ENCODE measurements around the gene IVNS1ABP. TPM values are rescaled to one million over a fixed set of nuclear protein-coding genes. Genes with fewer than 3 reads are reported as not detected.
A peak's percentile ranks its signal among the peaks of the same experiment; 100 is the strongest.

IVNS1ABP gene
- total and polyA plus RNA-seq, 10 of the 15 experiments (the other 5 are each of a cell fraction or from before 2014, with no cell fraction given), result 19.2 to 154 (median 43.9) TPM

DNA sequence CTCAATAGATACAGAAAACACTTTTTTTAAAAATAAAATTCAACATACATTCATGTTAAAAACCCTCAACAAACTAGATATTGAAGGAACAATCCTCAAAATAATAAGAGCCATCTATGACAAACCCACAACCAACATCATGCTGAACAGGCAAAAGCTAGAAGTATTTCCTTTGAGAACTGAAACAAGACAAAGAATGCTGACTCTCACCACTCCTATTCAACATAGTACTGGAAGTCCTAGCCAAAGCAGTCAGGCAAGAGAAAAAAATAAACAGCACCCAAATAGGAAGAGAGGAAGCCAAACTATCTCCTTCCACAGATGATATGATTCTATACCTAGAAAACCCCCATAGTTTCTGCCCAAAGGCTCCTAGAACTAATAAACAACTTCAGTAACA lies 46.2 kb upstream of the IVNS1ABP start:
- no TSS peak for BruUV-seq (replicated peaks)
- Histone ChIP-seq H3K36me3 (ENCODE audit: control insufficient read depth in 2 of 2, insufficient read depth in 2 of 2, low read length in 1 of 2) (no peaks in the 10 kb centered on the region), H3K27ac (ENCODE audit: control insufficient read depth, insufficient read depth) (no peak overlapping the region), H3K4me3 (no peak overlapping the region), H3K4me1 (ENCODE audit: control insufficient read depth, insufficient read depth, low read length) (peaks cover 3% of the 10 kb centered on the region; the same call in 1 of the 2 replicates), H3K27me3 (replicated peaks in 1 of 2; ENCODE audit: control insufficient read depth in 2 of 2, insufficient read depth in 2 of 2, low read length in 1 of 2) (no peaks in the 10 kb centered on the region), H4K20me1 (ENCODE audit: control insufficient read depth, insufficient read depth) (no peaks in the 10 kb centered on the region), H3K9ac (ENCODE audit: control insufficient read depth, insufficient read depth, low read length) (no peak overlapping the region), H3K9me3 (replicated peaks; ENCODE audit: control insufficient read depth, insufficient read depth, low read length) (no peaks in the 10 kb centered on the region; the same call in 1 of the 3 replicates), H3K79me2 (ENCODE audit: control insufficient read depth, insufficient read depth, low read length) (no peaks in the 10 kb centered on the region), H3K4me2 (ENCODE audit: control insufficient read depth, insufficient read depth) (no peak overlapping the region), H2AFZ (ENCODE audit: control insufficient read depth, low read depth, low read length) (no peak overlapping the region)
- ATAC-seq (peak; percentile 38; the same call in 2 of the 3 replicates), DNase-seq (ENCODE audit: low read depth, low spot score) (no peak), FAIRE-seq (no peak)
- in situ Hi-C loops (cut with MboI), result no loop called here
- TF ChIP-seq ZNF207 (IDR thresholded peaks at IDR 0.05; ENCODE audit: borderline replicate concordance), result no peak
- TF ChIP-seq, protein P1, sequence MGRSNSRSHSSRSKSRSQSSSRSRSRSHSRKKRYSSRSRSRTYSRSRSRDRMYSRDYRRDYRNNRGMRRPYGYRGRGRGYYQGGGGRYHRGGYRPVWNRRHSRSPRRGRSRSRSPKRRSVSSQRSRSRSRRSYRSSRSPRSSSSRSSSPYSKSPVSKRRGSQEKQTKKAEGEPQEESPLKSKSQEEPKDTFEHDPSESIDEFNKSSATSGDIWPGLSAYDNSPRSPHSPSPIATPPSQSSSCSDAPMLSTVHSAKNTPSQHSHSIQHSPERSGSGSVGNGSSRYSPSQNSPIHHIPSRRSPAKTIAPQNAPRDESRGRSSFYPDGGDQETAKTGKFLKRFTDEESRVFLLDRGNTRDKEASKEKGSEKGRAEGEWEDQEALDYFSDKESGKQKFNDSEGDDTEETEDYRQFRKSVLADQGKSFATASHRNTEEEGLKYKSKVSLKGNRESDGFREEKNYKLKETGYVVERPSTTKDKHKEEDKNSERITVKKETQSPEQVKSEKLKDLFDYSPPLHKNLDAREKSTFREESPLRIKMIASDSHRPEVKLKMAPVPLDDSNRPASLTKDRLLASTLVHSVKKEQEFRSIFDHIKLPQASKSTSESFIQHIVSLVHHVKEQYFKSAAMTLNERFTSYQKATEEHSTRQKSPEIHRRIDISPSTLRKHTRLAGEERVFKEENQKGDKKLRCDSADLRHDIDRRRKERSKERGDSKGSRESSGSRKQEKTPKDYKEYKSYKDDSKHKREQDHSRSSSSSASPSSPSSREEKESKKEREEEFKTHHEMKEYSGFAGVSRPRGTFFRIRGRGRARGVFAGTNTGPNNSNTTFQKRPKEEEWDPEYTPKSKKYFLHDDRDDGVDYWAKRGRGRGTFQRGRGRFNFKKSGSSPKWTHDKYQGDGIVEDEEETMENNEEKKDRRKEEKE (IDR thresholded peaks at IDR 0.05), result no peak
- no peak for TF ChIP-seq HDAC6 (IDR thresholded peaks at IDR 0.05; ENCODE audit: unreplicated experiment)
- TF ChIP-seq CEBPB (IDR thresholded peaks at IDR 0.05; ENCODE audit: borderline replicate concordance in 1 of 2, low read depth in 2 of 2, low read length in 2 of 2), result no peak
- no peak for TF ChIP-seq POU2F2 (IDR thresholded peaks at IDR 0.05; ENCODE audit: borderline replicate concordance, low read depth, low read length)
- no peak for TF ChIP-seq NR2C2 (IDR thresholded peaks at IDR 0.05; ENCODE audit: borderline replicate concordance, control insufficient read depth, insufficient read length, low read depth)
- TF ChIP-seq, protein P2, sequence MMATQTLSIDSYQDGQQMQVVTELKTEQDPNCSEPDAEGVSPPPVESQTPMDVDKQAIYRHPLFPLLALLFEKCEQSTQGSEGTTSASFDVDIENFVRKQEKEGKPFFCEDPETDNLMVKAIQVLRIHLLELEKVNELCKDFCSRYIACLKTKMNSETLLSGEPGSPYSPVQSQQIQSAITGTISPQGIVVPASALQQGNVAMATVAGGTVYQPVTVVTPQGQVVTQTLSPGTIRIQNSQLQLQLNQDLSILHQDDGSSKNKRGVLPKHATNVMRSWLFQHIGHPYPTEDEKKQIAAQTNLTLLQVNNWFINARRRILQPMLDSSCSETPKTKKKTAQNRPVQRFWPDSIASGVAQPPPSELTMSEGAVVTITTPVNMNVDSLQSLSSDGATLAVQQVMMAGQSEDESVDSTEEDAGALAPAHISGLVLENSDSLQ (IDR thresholded peaks at IDR 0.05), result no peak
- ChIA-PET RAD21 (ENCODE audit: unreplicated experiment) (no interaction called here), CTCF (interaction anchor here (0.6 kb wide), 1 partner anchor 24 kb away, joined by 3 read pairs; no protein-coding TSS in a partner anchor), POLR2A (no interaction called here), SMC1A (ENCODE audit: uncharacterized antibody, unreplicated experiment) (interaction anchor here (1.2 to 2.1 kb wide), 4 partner anchors 11 to 196 kb away, joined by 3 to 8 read pairs (median 4); no protein-coding TSS in a partner anchor)
- intact Hi-C loops (cut with micrococcal nuclease; ENCODE audit: unreplicated experiment), result no loop called here

Measured in GM12878 (cell line).